NK-92 (cell line): ENCODE results near the gene SPAG6.
"Not testable (repeated sequence)": the region's sequence is repeated elsewhere in the genome, so short reads cannot be mapped to it uniquely, and the experiment has no call there.

ENCODE experiments used
- DNase-seq: peaks from one replicate; lab custom pipeline; 2025; ENCODE audit not compliant: unreplicated experiment; lab: John Stamatoyannopoulos, UW

Gene SPAG6

DNA sequence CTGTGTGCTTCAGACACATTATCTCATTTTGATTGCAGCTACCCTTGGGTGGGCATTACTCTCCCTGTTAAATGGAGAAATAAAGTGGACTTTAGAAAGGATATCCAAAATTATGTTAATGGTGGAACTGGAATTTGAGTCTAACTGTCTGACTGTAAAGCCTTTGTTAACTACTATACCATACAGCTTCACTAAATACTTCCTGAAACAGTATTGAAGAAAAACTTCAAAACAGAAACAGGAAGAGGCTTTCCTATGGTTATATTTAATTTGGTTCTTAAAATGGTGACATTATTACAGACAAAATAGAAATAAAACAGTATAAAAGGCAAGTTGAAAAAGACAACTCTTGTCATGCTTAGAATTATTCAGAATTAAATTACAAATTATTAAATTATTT, 25.0 kb downstream of the SPAG6 start:
- DNase-seq, result no peak

DNA sequence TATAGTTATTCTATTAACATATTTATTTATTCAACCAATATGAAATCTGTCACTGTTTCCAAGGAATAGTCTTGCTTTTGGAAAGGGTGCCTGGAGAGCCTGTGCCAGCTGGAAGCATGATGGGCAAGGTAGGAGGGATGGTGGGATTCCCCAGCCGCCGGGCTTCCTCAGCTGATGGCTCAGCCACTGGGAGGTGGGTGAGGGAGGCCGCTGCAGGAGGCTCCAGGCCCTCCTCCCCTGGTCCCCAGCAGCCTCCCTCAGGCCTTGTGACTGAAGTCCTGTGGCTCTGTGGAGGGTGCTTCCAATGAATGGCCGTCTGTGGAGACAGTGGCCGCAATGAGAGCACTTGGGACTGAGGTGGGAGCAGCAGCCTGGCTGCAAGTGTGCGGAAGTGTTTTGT, 27.0 kb downstream of the SPAG6 start:
- no peak for DNase-seq

GRCh38 chr10:22372917-22373316, 27.6 kb downstream of the SPAG6 start:
- no peak for DNase-seq

GRCh38 chr10:22374489-22375126, 29.3 kb downstream of the SPAG6 start:
- no peak for DNase-seq

- DNase-seq, result no peak
These were observed 33.8 kb downstream of the SPAG6 start for GRCh38 chr10:22379059-22379458.

DNA sequence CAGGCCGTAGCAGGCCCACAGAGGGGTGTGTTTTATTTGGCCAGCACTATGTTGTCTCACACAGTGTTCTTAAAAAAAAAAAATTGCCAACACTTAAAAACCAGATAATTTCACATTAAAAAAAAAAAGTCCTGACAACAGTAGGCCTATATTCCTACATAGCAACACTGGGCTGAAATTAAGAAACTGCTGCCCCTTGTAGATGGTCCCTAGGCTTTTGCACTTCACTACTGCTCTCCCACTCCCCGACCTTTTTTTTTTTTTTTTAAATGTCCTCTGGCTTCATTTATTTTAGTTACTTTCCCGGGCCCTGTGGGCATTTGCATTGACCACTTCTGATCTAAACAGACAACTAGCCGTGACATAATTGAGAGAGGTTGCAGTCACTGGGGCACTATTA, 36.0 kb downstream of the SPAG6 start:
- no peak for DNase-seq

- no peak for DNase-seq
These were observed 41.2 kb downstream of the SPAG6 start for GRCh38 chr10:22386503-22386902.

- no peak for DNase-seq
These were observed 44.7 kb downstream of the SPAG6 start for GRCh38 chr10:22389856-22390589.

- DNase-seq, result no peak
These were observed 46.3 kb downstream of the SPAG6 start for GRCh38 chr10:22391600-22391999.

DNA sequence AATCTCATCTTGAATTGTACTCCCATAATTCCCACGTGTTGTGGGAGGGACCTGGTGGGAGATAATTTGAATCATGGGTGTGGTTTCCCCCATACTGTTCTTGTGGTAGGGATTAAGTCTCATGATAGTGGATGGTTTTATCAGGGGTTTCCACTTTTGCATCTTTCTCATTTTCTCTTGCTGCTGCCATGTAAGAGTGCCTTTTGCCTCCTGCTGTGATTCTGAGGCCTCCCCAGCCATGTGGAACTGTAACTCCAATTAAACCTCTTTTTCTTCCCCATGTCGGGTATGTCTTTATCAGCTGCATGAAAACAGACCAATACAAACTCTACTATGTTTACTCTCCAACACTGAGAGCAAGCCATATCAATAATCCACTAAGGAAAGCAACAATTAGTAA, 50.9 kb downstream of the SPAG6 start:
- DNase-seq, result not testable (repeated sequence)

DNA sequence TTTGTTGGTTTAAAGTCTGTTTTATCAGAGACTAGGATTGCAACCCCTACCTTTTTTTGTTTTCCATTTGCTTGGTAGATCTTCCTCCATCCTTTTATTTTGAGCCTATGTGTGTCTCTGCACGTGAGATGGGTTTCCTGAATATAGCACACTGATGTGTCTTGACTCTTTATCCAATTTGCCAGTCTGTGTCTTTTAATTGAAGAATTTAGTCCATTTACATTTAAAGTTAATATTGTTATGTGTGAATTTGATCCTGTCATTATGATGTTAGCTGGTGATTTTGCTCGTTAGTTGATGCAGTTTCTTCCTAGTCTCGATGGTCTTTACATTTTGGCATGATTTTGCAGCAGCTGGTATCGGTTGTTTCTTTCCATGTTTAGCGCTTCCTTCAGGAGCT, 61.6 kb downstream of the SPAG6 start:
- DNase-seq, result not testable (repeated sequence)

- no peak for DNase-seq
These were observed 65.1 kb downstream of the SPAG6 start for GRCh38 chr10:22410394-22410793.

- no peak for DNase-seq
These were observed 65.5 kb downstream of the SPAG6 start for GRCh38 chr10:22410846-22411245.

DNA sequence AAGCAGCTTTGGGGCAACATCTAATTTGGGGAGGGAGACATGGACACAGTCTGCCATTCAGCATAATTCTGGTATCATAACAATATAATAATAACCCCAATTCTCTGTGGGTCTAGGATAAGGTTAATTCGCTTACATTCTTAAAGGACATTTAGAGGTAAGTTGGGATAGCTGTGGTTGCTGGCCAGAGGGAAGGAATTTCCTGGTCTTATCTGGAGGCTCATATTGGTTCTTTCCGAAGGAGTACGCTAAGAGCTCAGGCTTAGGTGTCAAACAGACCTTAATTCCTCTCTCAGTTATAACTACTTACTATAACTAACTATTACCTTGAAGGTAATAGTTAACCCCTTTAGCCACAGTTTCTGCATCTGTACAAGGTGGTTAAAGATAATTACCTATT, 68.8 kb downstream of the SPAG6 start:
- DNase-seq, result no peak

DNA sequence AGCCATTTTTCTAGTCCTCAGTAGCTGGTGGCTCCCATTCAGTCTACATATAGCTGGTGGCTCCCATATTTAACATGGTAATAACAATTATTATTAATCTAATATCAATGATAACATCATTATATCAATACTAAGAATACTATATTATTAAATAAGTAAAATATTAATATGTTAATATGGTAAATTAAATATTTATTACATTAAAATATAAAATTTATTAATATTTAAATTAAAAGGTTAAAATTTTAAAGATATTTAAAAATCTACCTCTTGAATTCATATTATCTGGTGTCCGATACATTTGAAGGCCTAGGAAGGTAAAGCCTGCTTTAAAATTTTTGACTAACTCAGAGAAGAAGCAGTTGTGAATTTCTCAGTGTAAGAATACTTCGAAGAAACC, 69.8 kb downstream of the SPAG6 start:
- DNase-seq, result no peak

DNA sequence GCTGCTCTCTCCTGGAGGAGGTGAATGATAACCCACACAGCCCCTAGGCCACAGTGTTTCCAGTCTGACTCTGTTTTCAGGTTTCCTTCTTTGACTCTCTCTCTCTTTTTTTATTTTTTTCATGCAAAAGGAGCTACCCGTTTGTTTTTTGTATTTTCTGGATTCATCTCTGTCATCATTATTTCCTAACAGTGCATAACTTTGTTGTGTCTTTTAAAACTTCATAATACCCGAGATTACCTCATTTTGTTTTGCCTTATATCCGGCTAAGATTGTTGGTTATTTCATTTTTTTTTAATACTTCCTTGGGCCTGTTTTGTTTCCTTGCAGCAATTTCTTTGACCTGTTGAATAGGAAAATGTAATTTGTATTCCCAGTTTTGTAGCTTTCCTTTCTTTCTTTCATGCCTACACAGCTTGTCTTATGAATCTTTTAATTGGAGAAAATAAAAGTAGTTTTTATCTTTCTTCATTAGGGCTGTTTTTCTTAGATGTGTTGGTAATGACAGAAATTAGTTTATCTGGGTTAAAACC, 72.5 kb downstream of the SPAG6 start:
- DNase-seq, result no peak

DNA sequence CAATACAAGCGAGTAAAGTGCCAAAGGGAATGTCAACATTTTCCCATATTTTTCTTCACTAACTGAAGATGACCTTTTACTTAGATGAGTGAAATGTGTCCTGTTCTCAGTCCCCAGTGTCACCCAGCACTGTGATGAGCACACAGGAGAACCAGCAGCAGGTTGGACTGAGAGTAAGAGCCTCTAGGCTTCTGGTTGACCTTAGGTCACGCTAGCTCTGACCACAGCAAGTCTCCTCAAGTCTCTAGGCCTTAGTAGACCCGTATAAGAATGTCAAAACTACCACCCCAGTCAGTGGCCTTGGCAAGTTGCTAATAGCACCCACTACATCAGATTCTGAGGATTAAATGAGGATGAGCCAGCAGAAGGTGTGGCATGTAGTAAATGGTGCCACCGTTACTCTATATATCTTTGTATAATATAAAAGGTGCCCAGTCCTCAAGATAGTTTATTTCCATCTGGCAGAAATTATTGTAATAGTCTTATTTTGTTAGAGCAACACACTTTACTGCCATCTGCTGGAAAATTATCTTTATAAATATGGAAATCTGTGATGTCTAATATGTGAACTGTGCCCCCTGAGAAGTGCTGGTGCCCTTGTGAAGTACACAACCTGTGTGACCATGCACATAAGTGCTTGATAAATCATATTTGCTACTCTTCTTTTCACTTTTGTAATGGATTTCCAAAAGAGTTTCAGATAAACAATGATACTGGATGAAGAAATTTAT, 75.7 kb downstream of the SPAG6 start:
- no peak for DNase-seq

DNA sequence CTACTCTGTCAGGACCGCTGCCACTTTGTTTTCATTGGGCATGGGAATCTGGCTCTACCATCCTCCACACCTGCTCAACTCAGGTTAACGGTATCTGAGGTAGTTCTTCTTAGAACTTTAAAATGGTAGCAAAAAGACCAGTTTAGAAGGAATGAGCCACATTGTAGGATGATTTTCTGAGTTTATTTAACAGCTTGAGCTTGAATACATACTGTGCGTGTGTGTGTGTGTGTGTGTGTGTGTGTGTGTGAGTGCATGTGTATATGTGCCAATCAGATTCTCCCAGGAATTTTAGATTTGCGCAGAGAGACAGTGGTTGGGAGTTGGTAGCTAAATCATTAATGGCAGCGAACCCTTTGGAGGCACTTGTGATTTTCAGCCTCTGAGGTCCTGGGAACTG, 81.4 kb downstream of the SPAG6 start:
- DNase-seq, result no peak

DNA sequence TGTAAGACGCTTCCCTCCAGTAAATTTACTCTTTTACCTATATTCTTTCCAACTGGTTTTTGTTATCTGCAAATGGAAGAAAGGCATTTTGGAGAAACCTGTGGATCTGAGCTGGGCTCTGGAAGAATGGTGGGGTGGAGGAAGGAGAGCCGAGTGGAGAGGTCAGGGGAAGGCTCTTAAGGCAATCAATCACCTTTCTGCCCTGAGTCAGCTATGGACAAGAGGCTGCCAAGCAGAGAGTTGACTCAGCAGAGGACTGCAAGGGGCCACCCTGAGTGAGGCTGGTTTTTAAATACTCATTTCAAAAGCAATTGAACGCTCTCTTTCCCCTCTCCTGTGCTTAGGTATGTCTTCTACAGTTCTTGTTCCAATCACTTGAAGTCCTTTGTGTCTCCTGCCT, 81.8 kb downstream of the SPAG6 start:
- DNase-seq, result no peak

DNA sequence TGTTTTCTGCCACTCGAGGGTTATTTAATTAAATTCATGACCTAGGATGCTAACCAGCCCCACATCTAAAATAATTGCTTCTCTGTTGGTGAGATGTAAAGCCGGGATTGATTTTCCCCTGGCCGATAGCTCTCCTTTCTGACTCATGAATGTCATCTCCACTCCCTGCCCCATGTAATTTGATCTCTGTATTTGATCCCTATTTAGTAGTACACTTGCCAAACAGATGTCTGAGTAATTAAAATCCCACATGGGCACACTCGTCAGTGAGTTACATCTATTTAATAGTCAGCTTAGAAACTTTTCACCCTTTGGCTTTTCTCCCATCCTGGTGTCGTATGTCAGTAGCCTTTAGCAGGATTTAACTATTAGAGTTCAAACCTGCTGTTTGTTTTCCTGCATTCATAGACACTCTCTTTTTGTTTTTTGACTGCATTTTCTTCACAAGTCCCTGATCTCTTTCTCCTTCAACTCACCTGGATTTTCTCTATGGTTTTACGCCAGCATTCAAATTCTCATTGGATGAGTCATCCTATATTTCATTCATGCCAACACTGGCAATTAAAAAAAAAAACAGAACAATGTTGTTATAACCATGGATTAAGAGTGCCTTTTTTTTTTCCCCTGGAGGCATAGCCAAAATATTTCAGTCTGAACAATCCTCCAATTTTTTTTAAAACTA, 82.7 kb downstream of the SPAG6 start:
- no peak for DNase-seq

DNA sequence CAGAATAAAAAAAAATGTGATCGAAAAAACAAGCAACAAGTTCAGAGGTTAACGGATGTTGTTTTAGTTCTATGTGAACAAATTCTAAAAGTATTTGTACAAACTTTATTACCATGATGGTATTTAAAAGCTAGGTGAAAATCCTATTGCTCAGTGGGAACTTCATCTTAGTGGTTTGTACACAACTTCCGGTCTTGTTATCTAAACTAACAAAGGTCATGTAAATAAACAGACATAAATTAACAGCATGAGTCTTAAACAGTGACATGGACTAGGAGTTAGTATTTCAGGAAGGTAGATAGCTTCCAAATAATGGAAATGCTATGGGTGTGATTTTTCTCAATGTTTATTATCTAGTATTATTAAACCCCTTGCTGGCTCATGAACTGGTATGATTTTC, 83.8 kb downstream of the SPAG6 start:
- no peak for DNase-seq
